Activated CD8-positive, alpha-beta memory T cell treated with anti-CD3 and anti-CD28 coated beads for 1 hour (primary cell): Measurements from ENCODE around the gene NUP93.

ENCODE experiments used
- DNase-seq, 2 donors: peaks; one replicate each; pipeline ENCODE4 v3.0.0-alpha.2; 2020; ENCODE audit warnings: low read depth in 1 of 2; ENCODE audit errors: extremely low read depth in 1 of 2

Gene NUP93

DNA sequence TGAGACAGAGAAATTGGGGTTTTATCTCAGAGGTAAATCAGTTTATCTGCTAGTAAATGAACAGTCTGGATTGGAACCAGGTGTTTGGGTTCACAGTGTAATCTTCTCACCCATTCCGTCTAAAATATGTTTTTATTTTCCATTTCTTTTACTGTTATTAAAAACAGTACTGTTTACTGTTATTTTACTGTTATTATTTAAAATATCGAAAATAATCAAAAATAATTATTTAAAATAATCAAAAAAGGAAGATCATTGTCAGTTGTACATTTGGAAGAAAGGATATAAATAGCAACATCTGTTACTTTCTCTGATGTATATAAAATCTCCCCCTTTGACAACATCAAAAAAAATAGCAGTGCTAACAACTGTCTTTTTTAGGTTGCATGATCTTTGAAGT lies 11.5 kb downstream of the NUP93 start:
- DNase-seq = no peak

DNA sequence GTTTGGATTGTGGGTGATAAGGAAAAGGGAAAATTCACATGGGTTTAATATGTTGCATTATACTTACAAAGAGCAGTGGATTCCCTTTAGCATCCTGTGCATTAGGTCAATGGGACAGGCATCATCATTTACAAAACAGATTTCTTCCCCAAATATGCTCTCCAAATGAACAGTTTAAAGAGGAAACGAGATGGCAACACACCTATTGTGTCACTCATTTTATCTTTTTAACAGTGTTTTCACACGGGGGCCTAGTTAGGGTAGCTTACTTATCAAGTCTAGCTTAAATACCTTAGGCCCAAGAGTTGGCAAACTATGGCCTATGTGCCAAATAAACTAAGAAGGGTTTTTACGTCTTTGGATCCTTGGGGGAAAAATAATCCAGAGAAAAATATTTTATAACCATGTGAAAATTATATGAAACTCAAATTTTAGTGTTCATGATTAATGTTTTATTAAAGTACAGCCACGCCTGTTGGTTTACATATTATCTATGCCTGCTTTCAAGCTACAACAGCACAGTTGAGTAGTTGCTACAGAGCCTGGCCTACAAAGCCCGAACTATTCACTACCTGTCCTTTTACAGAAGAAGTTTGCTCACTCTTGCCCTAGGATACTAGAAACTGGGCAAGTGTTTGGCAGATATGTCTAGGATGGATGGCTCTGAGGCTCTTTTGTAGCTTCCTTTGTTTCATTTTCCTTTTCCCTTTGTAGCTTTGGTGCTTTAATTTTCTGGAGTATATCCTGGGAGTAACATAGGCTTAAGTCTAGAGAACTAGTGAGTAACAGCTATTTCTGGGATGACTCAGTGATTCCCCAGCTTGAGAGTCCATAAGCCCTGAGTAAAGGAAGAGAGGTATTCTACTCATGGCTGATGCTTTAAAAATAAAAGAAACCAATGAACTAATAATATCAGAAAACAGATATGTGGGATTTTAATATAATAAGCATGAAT lies 12.4 kb downstream of the NUP93 start:
- no peak for DNase-seq

DNA sequence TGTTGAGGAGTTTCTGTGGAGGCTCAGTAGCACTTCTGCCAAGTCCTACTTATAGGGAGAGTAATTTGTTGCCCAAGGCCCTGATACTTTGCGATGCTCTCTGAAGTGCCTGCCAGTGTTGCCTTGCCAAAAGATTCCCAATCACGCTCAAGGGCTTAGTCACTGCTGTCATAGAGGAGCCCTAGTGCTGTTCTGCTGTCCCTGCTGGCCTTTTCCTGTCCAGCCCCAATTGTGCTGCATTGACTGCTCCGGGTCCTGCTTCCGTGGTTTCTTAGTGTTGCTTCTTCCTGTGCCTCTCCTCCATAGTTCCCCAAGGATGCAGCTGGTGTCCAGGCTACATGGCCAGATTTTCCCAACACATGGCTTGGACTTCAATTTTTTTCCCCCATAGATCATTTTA lies 13.9 kb downstream of the NUP93 start:
- no peak for DNase-seq

DNA sequence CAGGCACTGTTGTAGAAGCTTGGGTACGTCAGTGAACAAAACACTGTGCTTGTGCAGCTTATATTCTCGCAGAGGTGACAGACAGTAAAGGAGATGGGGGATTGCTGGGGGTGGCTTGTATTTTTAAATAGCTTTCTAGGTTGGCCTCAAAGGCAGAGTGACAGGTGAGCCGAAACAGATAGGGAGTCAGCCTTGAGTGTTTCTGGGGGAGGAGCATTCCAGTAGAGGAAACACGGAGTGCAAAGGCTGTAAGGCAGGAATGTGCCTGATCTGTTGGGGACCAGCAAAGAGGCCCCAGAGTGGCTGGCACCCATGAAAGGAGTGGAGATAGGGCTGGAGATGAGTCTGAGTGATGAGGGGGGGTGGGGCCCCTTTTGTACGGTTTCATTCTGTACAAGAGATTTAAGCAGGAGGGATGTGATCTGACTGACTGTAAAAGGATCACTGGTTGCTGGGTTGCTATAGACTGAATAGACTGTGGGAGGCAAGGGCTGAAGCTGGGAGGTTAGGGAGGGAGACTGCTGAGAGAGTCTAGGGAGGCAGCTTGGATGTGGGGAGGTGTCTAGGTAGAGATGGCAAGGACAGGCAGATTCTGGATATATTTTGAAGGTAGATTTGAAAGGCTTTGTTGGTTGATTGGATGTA lies 15.2 kb downstream of the NUP93 start:
- DNase-seq = no peak

DNA sequence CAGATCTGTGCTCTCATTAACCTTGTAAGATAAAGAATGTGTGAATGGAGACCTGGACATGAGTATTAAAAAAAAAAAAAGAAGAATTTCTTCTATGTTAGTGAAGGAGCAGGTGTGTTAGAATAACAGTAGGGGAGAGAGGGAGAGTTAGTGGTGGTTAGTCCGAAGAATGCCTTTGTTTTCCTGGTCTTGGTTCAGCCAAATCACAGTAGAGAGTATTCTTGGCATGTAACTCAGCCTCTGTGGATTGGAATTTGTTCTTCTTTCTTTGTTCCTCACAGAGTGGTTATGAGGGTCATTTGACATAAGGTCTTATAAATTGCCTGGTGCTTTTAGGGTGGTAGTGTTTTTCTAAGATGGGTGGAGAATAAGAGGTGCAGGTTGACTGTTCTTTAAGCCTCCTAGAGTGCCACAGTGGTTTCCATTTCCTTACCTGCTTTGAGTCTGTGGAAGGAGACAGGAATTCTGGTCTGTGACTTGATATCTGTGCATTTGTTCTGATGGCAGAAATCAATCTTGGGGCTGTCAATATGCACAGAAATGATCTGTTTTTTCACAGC lies 17.6 kb downstream of the NUP93 start:
- no peak for DNase-seq

DNA sequence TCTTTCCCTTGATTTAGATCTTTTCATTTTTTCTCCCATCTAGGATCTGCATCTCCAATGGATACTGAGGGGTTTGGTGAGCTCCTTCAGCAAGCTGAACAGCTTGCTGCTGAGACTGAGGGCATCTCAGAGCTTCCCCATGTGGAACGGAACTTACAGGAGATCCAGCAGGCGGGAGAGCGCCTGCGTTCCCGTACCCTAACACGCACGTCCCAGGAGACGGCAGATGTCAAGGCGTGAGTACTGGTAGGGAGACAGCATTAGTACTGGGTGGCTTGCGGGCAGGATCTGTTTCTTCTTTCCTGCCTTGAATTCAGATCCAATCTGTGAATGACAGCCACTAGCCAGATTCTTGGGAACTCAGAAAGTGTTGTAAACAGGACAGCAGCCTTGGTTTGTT lies 18.3 kb downstream of the NUP93 start:
- DNase-seq = no peak

DNA sequence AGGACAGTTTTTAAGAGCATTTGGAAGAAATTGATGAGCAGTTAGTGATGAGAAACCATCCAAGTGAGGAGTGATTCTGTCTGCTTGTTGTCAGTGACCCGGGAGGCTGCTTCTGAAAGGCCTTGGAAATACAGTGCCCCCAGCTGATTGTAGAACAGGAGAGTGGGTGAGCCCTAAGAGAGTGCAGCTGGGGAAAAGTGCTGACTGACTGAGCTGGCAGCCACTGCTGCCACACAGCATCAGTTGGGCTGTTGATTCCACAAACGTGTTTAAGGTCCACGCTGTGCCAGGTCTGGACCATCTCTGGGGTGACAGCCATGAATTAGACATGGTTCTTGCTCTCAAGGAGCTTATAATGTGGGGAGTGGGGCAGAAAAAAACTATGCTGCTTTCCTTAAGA lies 18.9 kb downstream of the NUP93 start:
- no peak for DNase-seq

DNA sequence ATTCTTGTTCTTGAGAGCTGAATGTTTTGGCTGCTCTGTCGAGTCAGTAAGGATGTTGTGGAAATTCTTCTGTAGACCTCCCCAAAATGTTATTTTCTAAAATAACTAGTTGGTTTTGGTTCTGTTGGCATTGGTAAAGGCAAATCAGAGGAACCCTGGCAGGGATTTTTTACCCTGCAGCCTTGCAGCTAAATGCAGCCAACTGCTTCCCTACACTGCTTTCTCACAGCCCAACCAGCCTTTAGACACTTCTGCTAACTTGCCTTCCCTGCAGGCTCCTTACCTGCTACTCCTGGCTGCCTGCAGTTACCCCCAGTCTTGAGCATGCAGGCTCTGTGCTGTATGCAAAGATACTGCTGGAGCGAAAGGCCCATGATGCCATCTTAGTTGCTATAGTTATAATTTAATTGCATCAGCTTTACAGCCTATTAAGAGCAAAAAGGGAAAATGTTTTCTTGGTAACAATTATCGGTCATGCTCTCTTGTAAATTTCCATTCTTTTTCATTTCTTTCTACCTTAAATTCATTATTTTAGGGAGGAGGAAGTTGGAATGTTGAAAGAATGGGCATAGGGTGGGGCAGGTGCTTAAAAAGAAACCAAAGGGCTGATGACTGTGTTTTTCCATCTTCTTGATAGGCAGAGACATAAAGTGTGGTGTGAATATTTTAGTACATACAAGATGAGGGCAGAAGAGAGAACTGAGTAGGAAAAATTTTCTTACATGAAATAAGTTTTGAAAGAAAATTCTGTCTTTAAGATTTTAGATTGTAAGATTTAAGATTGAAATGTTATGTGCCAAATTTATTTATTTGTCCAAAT lies 20.0 kb downstream of the NUP93 start:
- DNase-seq = no peak

DNA sequence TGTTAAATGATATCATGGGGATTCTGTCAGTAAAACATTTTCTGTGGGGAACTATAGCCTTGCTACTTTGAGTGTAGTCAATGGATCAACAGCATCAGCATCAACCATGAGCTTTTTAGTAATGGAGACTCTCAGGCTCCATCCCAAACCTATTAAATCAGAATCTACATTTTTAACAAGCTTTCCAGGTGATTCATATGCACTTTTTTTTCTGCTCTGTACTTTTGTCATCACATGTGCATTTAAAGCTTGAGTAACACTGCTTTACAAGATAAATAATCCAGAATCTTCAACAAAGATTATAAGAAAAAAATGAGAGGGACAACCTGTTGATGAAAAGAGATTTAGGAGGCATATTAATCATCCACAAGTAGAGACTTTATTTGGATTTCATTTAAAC lies 23.5 kb downstream of the NUP93 start:
- DNase-seq = no peak

DNA sequence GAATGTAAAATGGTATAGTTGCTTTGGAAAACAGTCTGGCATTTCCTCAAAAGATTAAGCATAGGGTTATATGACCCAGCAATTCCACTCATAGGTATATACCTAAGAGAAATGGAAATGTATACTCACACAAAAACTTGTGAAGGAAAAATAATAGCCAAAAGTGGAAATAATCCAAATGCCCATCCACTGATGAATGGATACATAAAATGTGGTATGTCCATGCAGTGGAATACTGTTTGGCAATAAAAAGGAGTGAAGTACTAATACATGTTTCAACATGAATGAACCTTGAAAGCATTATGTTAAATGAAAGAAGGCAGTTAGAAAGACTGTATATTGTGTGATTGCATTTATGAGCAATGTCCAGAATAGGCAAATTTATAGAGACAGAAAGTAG lies 25.1 kb downstream of the NUP93 start:
- no peak for DNase-seq

DNA sequence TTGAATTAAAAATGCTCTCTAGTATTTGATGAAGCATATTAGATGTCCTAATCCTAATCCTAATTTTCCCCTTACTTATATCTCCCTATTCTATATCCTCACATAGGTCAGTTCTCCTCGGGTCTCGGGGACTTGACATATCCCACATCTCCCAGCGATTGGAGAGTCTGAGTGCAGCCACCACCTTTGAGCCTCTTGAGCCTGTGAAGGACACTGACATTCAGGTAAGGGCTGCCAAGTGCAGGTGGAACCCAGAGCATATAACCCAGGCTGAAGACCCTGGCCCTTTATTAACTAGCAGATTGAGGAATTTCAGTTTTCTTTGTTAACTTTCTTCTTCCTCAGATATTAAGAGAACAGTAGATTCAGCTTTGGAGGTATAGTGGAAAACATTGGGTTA lies 28.5 kb downstream of the NUP93 start:
- no peak for DNase-seq

DNA sequence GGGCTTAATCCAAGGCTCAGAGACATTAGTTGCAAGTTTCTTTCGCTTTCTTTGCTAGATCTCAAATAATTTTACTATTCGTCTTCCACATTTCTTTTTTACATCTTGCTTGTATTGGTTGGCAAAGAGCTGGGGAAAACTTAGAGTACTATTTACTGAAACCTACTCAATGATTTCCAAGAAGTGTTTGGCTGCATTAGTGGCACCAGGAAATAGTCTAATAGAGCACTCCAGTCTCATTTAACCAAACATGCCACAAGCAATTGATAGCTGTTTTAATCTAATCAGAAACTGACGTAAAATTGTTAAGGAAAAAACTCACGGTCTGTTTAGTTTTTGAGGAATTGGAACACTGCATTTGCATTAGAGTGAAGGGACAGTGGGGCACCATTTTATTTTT lies 29.0 kb downstream of the NUP93 start:
- DNase-seq = no peak

DNA sequence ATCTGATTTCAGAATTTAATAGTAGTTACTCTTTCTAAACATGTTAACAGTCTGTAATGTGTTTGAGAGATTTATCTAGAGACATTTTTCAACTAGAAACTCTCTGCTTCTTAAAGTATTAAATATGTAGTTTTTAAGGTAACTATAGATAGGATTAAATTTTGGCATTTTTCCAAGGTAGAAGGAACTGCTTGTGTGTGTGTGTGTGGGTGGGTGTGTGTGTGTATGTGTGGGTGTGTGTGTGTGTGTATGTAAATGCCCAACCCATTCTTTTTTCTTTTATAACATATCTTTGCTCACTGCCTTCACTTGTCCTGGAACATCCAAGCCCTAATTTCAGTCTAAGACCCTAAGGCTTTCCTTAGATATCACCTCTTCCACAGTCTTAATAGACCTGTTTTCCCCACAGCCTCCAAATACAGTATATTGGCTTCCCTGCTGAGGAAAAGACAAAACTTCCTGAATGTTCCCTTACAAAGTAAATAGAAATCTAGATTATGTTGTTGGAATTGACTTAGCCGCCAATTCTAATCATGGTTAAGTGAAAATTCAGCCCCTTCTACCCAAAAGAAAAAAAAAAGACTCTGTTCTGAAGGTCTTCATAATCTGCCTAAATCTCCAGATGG lies 33.5 kb downstream of the NUP93 start:
- DNase-seq = no peak

DNA sequence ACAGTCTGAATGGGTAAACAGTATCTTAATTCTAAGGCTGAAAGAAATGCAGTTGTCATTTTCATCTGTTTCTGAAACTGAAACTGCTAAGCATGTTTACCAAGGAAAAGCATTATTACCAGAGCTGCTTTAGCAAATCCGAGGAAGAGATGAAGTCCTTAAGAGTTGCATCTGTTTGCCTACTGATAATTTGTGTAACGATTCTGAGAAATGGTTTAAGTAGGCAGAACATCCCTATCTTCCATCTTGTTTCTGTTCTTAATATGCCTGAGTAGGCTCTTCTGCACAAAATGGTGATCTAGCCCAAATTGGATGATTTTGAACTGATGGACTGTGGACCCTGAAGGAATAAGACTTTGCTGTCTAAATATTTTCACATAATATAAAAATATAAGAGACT lies 34.9 kb downstream of the NUP93 start:
- DNase-seq = no peak

DNA sequence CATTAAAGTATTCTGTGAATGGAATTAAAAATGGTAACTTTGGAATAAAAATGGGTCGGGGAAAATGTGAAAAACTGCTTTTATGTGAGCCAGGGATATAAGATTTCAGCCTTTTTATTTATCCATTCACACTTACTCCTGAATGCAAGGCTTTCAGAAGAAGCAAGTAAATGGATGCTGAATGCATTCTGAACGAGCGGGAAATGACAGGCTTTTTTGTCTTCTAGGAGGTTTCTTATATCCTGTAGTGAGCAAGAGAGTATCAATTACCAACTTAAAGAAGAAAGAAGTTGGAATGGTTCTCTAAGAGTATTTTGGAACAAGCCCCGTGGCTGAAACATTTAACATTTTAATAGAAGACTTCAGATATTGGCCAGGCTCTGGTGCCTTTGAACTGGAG lies 36.0 kb downstream of the NUP93 start:
- DNase-seq = no peak

DNA sequence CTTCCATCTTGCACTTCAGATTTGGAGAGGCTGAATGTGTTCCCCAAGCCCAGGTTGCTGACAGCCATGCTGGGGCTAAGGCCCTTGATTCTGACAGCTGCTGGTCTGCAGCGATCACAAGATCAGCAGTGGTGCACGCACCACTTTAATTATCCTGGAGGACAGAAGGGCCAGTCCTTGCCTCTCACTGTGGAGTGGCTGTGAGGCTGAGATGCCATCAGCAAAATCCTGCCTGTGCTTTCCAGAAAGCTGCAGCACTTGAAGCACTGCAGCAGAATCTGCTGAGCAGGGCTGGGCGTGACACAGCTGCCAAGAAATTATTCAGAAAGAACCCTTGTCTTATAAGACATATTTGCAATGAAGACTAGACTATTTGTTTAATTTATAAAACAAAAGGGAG lies 37.1 kb downstream of the NUP93 start:
- DNase-seq = no peak

DNA sequence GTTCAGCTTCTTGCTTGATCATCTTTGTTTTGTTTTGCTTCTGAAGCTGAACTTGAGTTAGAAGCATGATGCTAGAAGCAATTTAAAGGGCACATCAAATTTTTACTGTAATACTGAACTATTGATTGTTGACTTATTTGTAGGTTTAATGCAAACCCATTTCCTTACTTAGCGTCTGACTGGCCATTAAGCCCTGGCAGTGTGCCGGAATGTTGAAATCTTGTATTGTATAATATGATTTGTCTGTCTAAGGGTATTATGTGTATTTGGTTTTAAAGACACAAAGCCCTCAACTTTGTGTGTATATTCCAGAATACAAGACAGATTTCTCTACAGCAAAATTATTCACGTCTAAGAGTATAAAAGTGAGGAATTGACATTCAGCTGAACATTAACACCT lies 39.7 kb downstream of the NUP93 start:
- DNase-seq = no peak

DNA sequence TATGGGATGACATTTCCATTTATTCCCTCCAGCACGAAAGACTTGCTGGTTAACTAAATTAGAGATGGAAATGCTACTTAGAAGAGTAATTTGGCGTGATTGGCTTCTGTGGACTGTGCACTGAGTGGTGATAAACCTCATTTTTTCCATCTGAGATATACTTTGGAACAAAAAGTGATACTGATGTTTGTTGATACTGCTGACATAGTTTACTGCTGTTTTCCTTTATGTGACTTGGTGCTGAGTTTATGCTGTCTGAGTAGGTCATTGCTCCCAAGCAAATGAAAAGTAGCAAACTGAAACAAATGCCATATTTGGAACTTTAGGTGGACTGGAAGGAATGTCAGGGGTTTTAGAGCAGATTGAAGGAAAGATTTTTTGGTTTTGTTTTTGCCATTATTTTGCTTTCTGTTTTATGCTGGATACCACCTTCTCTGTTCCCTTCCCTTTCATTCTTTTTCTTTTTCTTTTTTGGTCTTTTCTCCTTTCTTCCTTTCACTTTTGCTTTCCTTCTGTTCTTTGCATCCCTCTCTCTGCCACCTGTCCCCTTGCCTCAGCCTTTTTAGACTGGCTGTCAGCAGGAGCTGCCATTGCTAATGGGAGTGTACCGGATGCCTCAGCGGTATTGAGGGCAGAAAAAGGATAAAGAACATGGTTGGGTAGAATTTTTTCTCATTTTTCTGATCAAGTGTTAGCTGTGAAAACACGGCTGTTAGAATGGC lies 41.8 kb downstream of the NUP93 start:
- DNase-seq = no peak

DNA sequence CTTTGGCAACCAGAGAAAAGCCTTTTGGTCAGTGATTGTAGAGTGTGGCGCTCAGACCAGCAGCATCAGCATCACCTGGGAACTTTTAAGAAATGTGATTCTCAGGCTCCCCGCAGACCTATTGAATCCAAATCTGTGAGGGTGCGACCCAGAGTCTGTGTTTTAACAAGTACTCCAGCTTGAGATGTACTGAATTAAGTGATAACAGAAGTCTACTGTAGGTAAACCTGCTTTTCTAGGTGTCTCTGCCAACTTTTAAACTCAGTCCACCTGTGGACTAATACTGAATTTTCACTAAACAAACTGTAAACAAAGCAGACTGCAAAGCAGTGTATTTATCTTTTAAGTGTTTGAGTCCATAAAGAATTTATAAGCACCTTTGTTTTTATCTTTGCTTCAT lies 43.6 kb downstream of the NUP93 start:
- no peak for DNase-seq

DNA sequence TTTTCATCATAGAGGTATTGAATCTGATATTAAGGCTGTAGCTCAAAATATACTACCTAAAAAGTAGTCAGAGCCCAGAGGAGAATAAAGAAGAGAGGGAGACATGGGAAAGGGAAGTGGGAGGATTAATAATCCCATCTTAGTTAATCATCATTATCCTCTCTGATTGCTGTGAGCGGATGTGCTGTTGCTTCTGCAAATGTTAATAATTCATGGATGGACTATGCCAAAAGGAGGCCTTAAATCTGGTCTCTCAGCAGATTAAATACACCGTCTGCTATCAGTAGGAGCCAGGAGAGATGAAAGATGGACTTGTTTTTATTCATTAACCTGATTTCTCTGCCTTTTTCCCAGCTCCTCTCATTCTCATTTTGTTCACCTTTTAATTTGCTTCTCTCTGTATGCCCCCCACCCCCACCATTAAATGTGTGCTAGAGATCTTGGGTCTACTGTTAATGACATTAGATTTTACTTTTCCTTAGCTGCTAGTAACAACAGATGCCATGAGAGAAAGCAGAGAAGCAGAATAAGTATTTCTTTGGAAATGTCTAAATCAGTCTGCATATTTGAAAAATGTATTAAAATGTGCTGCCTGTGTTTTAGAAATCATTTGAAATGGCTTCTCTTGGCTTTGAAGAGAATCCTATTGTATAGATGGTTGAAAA lies 44.2 kb downstream of the NUP93 start:
- no peak for DNase-seq
